OCI-LY7 (cell line): ENCODE measurements around the gene SEZ6L. TPM values are rescaled to one million over a fixed set of nuclear protein-coding genes. Genes with fewer than 3 reads are reported as not detected.
A peak's percentile ranks its signal among the peaks of the same experiment; 100 is the strongest.

ENCODE experiments used
- BruUV-seq: library from RNA; stranded (reverse); fragments of 400-500 nt; replicated peaks from 2 replicates; lab custom pipeline; 2021; lab: Mats Ljungman, UMichigan
- CTCF ChIA-PET: fragments of 300-600 bp; sonication (Branson Sonifier 250); formaldehyde crosslinking; loops from one replicate; lab custom pipeline; 2022; ENCODE audit warnings: antibody characterized with exemption; ENCODE audit not compliant: unreplicated experiment; lab: Charles Lee
- POLR2A ChIA-PET: fragments of 300-600 bp; sonication (Branson Sonifier 250); formaldehyde crosslinking; loops from one replicate; lab custom pipeline; 2022; ENCODE audit warnings: antibody characterized with exemption; lab: Charles Lee
- DNase-seq: peaks from one replicate; pipeline ENCODE4 v3.0.0-alpha.2; 2015; ENCODE audit warnings: low spot score
- H2AFZ ChIP-seq: fragments of 200-600 bp; sonication (generic), shearing (Covaris generic); 2 replicates; pipeline ENCODE4 v1.6.1; 2014; ENCODE audit warnings: mild to moderate bottlenecking, antibody characterized with exemption, low read length, moderate library complexity
- H3K27ac ChIP-seq: fragments of 200-600 bp; sonication (generic); 2 replicates; pipeline ENCODE4 v1.5.1; 2014; ENCODE audit warnings: mixed run types, low read depth, mild to moderate bottlenecking, moderate library complexity, low read length, inconsistent platforms; ENCODE audit not compliant: poor library complexity, severe bottlenecking
- H3K36me3 ChIP-seq: fragments of 200-600 bp; sonication (generic); 2 replicates; pipeline ENCODE4 v1.6.1; 2014; ENCODE audit warnings: mild to moderate bottlenecking, antibody characterized with exemption, low read length, moderate library complexity, mixed read lengths; ENCODE audit not compliant: insufficient read depth
- H3K4me1 ChIP-seq: fragments of 200-600 bp; sonication (generic); 2 replicates; pipeline ENCODE4 v1.5.1; 2014; ENCODE audit warnings: mild to moderate bottlenecking, low read length; ENCODE audit not compliant: insufficient read depth, poor library complexity, severe bottlenecking
- H3K4me2 ChIP-seq: fragments of 200-600 bp; sonication (generic); 2 replicates; pipeline ENCODE4 v1.6.1; 2014; ENCODE audit warnings: mild to moderate bottlenecking, low read length
- H3K4me3 ChIP-seq: fragments of 200-600 bp; sonication (generic); 2 replicates; pipeline ENCODE4 v1.5.1; 2014; ENCODE audit warnings: mild to moderate bottlenecking, low read depth, low read length; ENCODE audit not compliant: poor library complexity, severe bottlenecking
- H3K79me2 ChIP-seq: fragments of 200-600 bp; sonication (generic); 2 replicates; pipeline ENCODE4 v1.6.1; 2016; ENCODE audit warnings: low read depth, mild to moderate bottlenecking, low read length, moderate library complexity, mixed read lengths; ENCODE audit not compliant: insufficient read depth
- H3K9me2 ChIP-seq: fragments of 200-600 bp; sonication (generic); 2 replicates; pipeline ENCODE4 v1.6.1; 2016; ENCODE audit warnings: mild to moderate bottlenecking, low read length, mixed read lengths; ENCODE audit not compliant: insufficient read depth
- H3K9me3 ChIP-seq: fragments of 200-600 bp; sonication (generic); 2 replicates; pipeline ENCODE4 v1.6.1; 2014; ENCODE audit warnings: mild to moderate bottlenecking, mixed run types, low read length, mixed read lengths
- H4K20me1 ChIP-seq: fragments of 200-600 bp; sonication (generic); 2 replicates; pipeline ENCODE4 v1.6.1; 2014; ENCODE audit warnings: mild to moderate bottlenecking, antibody characterized with exemption, low read length, moderate library complexity, mixed read lengths; ENCODE audit not compliant: insufficient read depth
- CTCF ChIP-seq: fragments of 200-600 bp; sonication (generic); conservative IDR thresholded peaks from 2 replicates; pipeline ENCODE4 v1.5.1; 2014; ENCODE audit warnings: mild to moderate bottlenecking, antibody characterized with exemption, low read length, moderate library complexity, mixed read lengths
- EZH2phosphoT487 ChIP-seq: fragments of 200-600 bp; sonication (generic); IDR thresholded peaks from 2 replicates; pipeline ENCODE4 v1.6.1; 2018; ENCODE audit warnings: low read depth, borderline replicate concordance, mild to moderate bottlenecking, mixed run types, antibody characterized with exemption, low read length, moderate library complexity, mixed read lengths
- intact Hi-C: fragments of 100-400 bp; cut with micrococcal nuclease; formaldehyde crosslinking; loops from one replicate; pipeline ENCODE4 v1.10.0; 2022; ENCODE audit not compliant: unreplicated experiment
- total RNA-seq, 2 experiments: library from RNA; depleted of rRNA in 1 of 2; stranded (reverse); fragments of >200 nt in 1 of 2; shearing (Covaris generic) in 1 of 2; gene quantifications; 2 replicates each; pipeline ENCODE4 v1.2.3, GENCODE V29; 2014 to 2022

SEZ6L gene
- total RNA-seq, 2 experiments from 2014 or later, result not detected

DNA sequence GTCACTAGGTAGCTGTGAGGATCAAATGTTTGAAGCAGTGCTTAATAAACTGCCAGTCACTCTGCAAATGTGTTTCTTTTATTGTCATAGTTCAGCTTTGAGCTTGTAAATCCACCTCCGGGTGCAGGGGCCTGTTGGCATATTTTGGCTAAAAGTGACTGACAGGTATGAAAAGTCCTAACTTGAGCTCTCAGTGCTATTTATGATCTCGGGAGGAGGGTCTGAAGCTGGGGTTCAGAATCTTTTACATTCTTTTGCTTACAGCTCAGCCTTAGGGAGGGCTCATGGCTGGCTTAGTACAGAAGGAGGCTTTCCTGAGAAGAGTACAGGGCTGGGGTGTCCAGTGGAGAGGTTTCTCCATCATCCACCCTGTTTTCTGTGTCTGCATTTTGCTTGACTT is 261.3 kb downstream of the SEZ6L start:
- POLR2A ChIA-PET, result interaction anchor here (0.7 to 2.1 kb wide), 8 partner anchors 8 to 1944 kb away, joined by 3 to 9 read pairs (median 4); partner anchors contain the start of genes HPS4 and SRRD
- no TSS peak for BruUV-seq

DNA sequence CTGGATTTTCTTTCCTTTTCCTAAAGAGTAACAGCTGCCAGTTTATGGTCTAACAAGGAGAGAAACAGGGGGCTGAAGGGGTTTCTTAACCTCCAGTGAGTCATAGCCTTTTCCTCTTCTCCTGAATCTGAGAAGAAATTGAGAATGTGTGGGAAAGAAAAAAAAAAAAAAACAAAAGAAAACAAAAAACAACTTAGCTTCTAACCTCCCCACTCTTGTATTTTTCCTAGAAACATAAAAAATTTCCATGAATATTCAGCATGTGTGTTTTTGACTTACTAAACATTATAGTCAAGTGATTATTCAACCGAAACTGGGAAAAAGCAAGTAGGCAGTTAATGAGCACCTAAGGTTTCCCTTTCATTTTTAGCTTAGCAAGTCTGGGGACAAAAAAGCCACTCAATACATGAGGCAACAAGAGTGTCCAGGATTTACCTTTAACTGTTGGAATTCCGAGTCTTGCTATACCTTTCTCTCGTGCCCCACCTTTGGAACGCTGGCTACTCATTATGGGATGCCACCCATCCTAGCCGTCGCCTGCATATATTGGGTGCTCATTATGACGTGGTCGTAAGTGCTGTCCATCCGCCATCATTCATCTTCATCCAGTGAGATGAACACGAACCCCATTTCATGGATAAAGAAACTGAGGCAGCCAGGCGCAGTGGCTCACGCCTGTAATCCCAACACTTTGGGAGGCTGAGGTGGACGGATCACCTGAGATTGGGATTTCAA is 262.2 kb downstream of the SEZ6L start:
- POLR2A ChIA-PET, result interaction anchor here (0.6 to 2.1 kb wide), 7 partner anchors 8 to 1945 kb away, joined by 3 to 9 read pairs (median 4); partner anchors contain the start of genes HPS4 and SRRD
- DNase-seq, result no peak
- Histone ChIP-seq H3K9me3 (no peaks in the 10 kb centered on the region), H3K4me3 (no peak overlapping the region), H3K79me2 (no peaks in the 10 kb centered on the region), H4K20me1 (peaks cover 7% of the 10 kb centered on the region; the same call in 1 of the 2 replicates), H3K9me2 (no peaks in the 10 kb centered on the region), H3K36me3 (no peaks in the 10 kb centered on the region), H3K4me1 (peaks cover 42% of the 10 kb centered on the region), H2AFZ (no peak overlapping the region), H3K4me2 (0 out of 2 replicates have a peak overlapping the region, but pooled peaks have one; percentile 66), H3K27ac (no peak overlapping the region)
- intact Hi-C loops, result no loop called here
- BruUV-seq, result TSS peak; percentile 72
- CTCF ChIA-PET, result interaction anchor here (0.6 kb wide), 1 partner anchor 50 kb away, joined by 3 read pairs; no protein-coding TSS in a partner anchor
- no peak for TF ChIP-seq CTCF
- TF ChIP-seq EZH2phosphoT487, result no peak

More for the DNA sequence above, 261.3 kb downstream of the SEZ6L start:
- Histone ChIP-seq H3K4me3 (peak overlapping the region; percentile 73), H3K9me2 (no peaks in the 10 kb centered on the region), H3K27ac (no peak overlapping the region), H3K36me3 (no peaks in the 10 kb centered on the region), H3K4me2 (peak overlapping the region; percentile 66), H4K20me1 (peaks cover 7% of the 10 kb centered on the region; the same call in 1 of the 2 replicates), H2AFZ (no peak overlapping the region), H3K79me2 (no peaks in the 10 kb centered on the region), H3K9me3 (no peaks in the 10 kb centered on the region), H3K4me1 (peaks cover 42% of the 10 kb centered on the region)
- DNase-seq, result no peak
- CTCF ChIA-PET, result interaction anchor here (0.5 kb wide), 1 partner anchor 73 kb away, joined by 3 read pairs; no protein-coding TSS in a partner anchor
- no peak for TF ChIP-seq CTCF
- intact Hi-C loops, result no loop called here
